GM12878 (cell line): ENCODE results near the gene B3GALT5. TPM values are rescaled to one million over a fixed set of nuclear protein-coding genes. Genes with fewer than 3 reads are reported as not detected.

ENCODE experiments used
- ATAC-seq: fragments of 200-7000 bp; cut with Tn5 transposase; 3 replicates; pipeline ENCODE4 v1.9.1; 2020; ENCODE audit warnings: mild to moderate bottlenecking, moderate library complexity
- BruUV-seq: library from RNA; stranded (reverse); fragments of 400-500 nt; replicated peaks from 2 replicates; lab custom pipeline; 2021; lab: Mats Ljungman, UMichigan
- CTCF ChIA-PET: fragments of 300-600 bp; sonication (Branson Sonifier 250); formaldehyde crosslinking; extraction: SDS; loops from one replicate; lab custom pipeline; 2021; ENCODE audit warnings: inconsistent platforms; lab: Yijun Ruan, JAX
- POLR2A ChIA-PET: fragments of 350-600 bp; formaldehyde crosslinking; extraction: SDS; loops from one replicate; lab custom pipeline; 2021; ENCODE audit warnings: inconsistent platforms; lab: Charles Lee
- RAD21 ChIA-PET: fragments of 300-600 bp; sonication (Branson Sonifier 250); formaldehyde crosslinking; loops from one replicate; lab custom pipeline; 2023; ENCODE audit warnings: antibody characterized with exemption; ENCODE audit not compliant: unreplicated experiment; lab: Charles Lee
- SMC1A ChIA-PET: fragments of 300-600 bp; sonication (Branson Sonifier 250); formaldehyde crosslinking; loops from one replicate; lab custom pipeline; 2023; ENCODE audit not compliant: unreplicated experiment, uncharacterized antibody; lab: Charles Lee
- DNase-seq: peaks from one replicate; pipeline ENCODE4 v3.0.0-alpha.2; 2011; ENCODE audit warnings: low read depth, low spot score
- FAIRE-seq: peaks from 3 replicates; lab custom pipeline; 2011; peaks lifted over from hg19 to GRCh38; lab: Jason Lieb, UNC
- H2AFZ ChIP-seq: 2 replicates; pipeline ENCODE4 v1.6.0; 2011; ENCODE audit warnings: low read depth, low read length, control low read depth; ENCODE audit not compliant: control insufficient read depth
- H3K27ac ChIP-seq: 2 replicates; pipeline ENCODE4 v1.5.1; 2011; ENCODE audit warnings: control low read depth; ENCODE audit not compliant: control insufficient read depth, insufficient read depth
- H3K27me3 ChIP-seq, 2 experiments: replicated peaks in 1 of 2; 2 replicates each; pipeline versions ENCODE4 v1.6.0 to v1.6.1; 2011; ENCODE audit warnings: low read length in 1 of 2; ENCODE audit not compliant: control insufficient read depth in 2 of 2, insufficient read depth in 2 of 2
- H3K36me3 ChIP-seq, 2 experiments: 2 replicates each; pipeline ENCODE4 v1.5.1; 2011; ENCODE audit warnings: low read length in 1 of 2; ENCODE audit not compliant: control insufficient read depth in 2 of 2, insufficient read depth in 2 of 2
- H3K4me1 ChIP-seq: 2 replicates; pipeline ENCODE4 v1.6.1; 2011; ENCODE audit warnings: mild to moderate bottlenecking, low read length, moderate library complexity, mixed read lengths; ENCODE audit not compliant: control insufficient read depth, insufficient read depth
- H3K4me2 ChIP-seq: 2 replicates; pipeline ENCODE4 v1.6.0; 2011; ENCODE audit warnings: control low read depth; ENCODE audit not compliant: control insufficient read depth, insufficient read depth
- H3K4me3 ChIP-seq: fragments of 200-600 bp; sonication (generic); 2 replicates; pipeline ENCODE4 v1.5.1; 2016
- H3K79me2 ChIP-seq: 2 replicates; pipeline ENCODE4 v1.6.0; 2011; ENCODE audit warnings: low read length; ENCODE audit not compliant: control insufficient read depth, insufficient read depth
- H3K9ac ChIP-seq: 2 replicates; pipeline ENCODE4 v1.8.0; 2011; ENCODE audit warnings: low read length, control low read depth, mixed read lengths; ENCODE audit not compliant: control insufficient read depth, insufficient read depth
- H3K9me3 ChIP-seq: replicated peaks from 3 replicates; pipeline ENCODE4 v1.5.1; 2011; ENCODE audit warnings: mild to moderate bottlenecking, low read length; ENCODE audit not compliant: control insufficient read depth, insufficient read depth
- H4K20me1 ChIP-seq: 2 replicates; pipeline ENCODE4 v1.6.0; 2011; ENCODE audit not compliant: control insufficient read depth, insufficient read depth
- BMI1 ChIP-seq: fragments of 450-650 bp; IDR thresholded peaks from 2 replicates; pipeline ENCODE4 v1.6.1; 2016; ENCODE audit warnings: mild to moderate bottlenecking, moderate library complexity, borderline replicate concordance
- CEBPZ ChIP-seq: fragments of 150-350 bp; IDR thresholded peaks from 2 replicates; pipeline ENCODE4 v1.6.1; 2016; ENCODE audit warnings: low read depth, low read length
- HDAC6 ChIP-seq: fragments of 200-600 bp; sonication (generic); IDR thresholded peaks from one replicate; pipeline ENCODE4 v1.8.0; 2017; ENCODE audit warnings: antibody characterized with exemption; ENCODE audit not compliant: unreplicated experiment
- IKZF1 ChIP-seq: fragments of 450-650 bp; conservative IDR thresholded peaks from 2 replicates; pipeline ENCODE4 v1.6.1; 2017; ENCODE audit warnings: antibody characterized with exemption, mild to moderate bottlenecking
- POU2F2 ChIP-seq: IDR thresholded peaks from 3 replicates; pipeline ENCODE4 v1.6.1; 2011; ENCODE audit warnings: low read depth, mild to moderate bottlenecking, low read length, borderline replicate concordance
- TCF7 ChIP-seq: IDR thresholded peaks from 2 replicates; pipeline ENCODE4 v1.6.1; 2014; ENCODE audit warnings: antibody characterized with exemption, borderline replicate concordance
- WGBS: methylation state at CpG from one replicate; pipeline ENCODE4 v1.1.6; 2016; ENCODE audit warnings: low lambda C conversion rate; ENCODE audit not compliant: insufficient replicate concordance, insufficient coverage; ENCODE audit errors: missing lambda C conversion rate; 5-methylcytosine and 5-hydroxymethylcytosine counted together
- in situ Hi-C: fragments of 300-500 bp; cut with MboI; formaldehyde crosslinking; loops from 9 replicates; pipeline ENCODE4 v1.14.3; 2018; ENCODE audit warnings: mixed read lengths
- intact Hi-C: fragments of 100-400 bp; cut with micrococcal nuclease; formaldehyde crosslinking; loops from one replicate; pipeline ENCODE4 v1.14.2; 2022; ENCODE audit not compliant: unreplicated experiment
- polyA plus RNA-seq, 11 experiments: library from polyadenylated mRNA; depleted of rRNA in 4 of 11; unstranded in 6 of 11; stranded (reverse) in 5 of 11; fragments of >200 nt; fragmentation: Nextera tagmentation in 4 of 11; fragmentation: Illumina TruSeq in 1 of 11; extraction: Ambion mirVana in 4 of 11; extraction: Trizol in 1 of 11; gene quantifications; 1 replicate in 1 of 11; 2 replicates in 10 of 11; pipeline versions ENCODE4 v1.2.1 to v1.2.3, GENCODE V29; 2011 to 2016; ENCODE audit warnings: inconsistent platforms in 2 of 11, missing spikeins in 2 of 11, low read depth in 1 of 11
- total RNA-seq, 4 experiments: library from RNA; depleted of rRNA in 3 of 4; stranded (reverse); fragments of >200 nt in 3 of 4; fragmentation: Illumina TruSeq in 1 of 4; extraction: Trizol in 1 of 4; gene quantifications; 2 replicates each; pipeline versions ENCODE4 v1.2.1 to v1.2.3, GENCODE V29; 2013 to 2021
- TF ChIP-seq, protein P1 (sequence below): fragments of 450-650 bp; IDR thresholded peaks from 2 replicates; pipeline ENCODE4 v1.6.1; 2018; ENCODE audit warnings: mild to moderate bottlenecking, low read depth, moderate library complexity; ENCODE audit not compliant: partially characterized antibody
- TF ChIP-seq, protein P2 (sequence below): fragments of 450-650 bp; IDR thresholded peaks from 2 replicates; pipeline ENCODE4 v1.6.1; 2017; ENCODE audit warnings: low read depth, mild to moderate bottlenecking, moderate library complexity

B3GALT5 gene
- total and polyA plus RNA-seq, 10 of the 15 experiments (the other 5 are each of a cell fraction or from before 2014, with no cell fraction given): 0.03 to 0.04 TPM; not detected in 8

- H3K27me3 ChIP-seq: no peaks in the 10 kb centered on the region
- intact Hi-C loops: no loop called here
- no peaks in the 10 kb centered on the region for H3K36me3 ChIP-seq
- CTCF ChIA-PET: no interaction called here
- H3K9ac ChIP-seq: no peak overlapping the region
- H2AFZ ChIP-seq: no peak overlapping the region
- no peaks in the 10 kb centered on the region for H3K4me1 ChIP-seq
- no peak overlapping the region for H3K27ac ChIP-seq
- no TSS peak for BruUV-seq
- POLR2A ChIA-PET: no interaction called here
- no peak overlapping the region for H3K4me3 ChIP-seq
- 5% methylated on average over 4 of the region's 5 CpGs for WGBS
- FAIRE-seq (no peak), DNase-seq (no peak), ATAC-seq (no peak)
- SMC1A ChIA-PET: no interaction called here
- in situ Hi-C loops: no loop called here
- TF ChIP-seq, protein P1, sequence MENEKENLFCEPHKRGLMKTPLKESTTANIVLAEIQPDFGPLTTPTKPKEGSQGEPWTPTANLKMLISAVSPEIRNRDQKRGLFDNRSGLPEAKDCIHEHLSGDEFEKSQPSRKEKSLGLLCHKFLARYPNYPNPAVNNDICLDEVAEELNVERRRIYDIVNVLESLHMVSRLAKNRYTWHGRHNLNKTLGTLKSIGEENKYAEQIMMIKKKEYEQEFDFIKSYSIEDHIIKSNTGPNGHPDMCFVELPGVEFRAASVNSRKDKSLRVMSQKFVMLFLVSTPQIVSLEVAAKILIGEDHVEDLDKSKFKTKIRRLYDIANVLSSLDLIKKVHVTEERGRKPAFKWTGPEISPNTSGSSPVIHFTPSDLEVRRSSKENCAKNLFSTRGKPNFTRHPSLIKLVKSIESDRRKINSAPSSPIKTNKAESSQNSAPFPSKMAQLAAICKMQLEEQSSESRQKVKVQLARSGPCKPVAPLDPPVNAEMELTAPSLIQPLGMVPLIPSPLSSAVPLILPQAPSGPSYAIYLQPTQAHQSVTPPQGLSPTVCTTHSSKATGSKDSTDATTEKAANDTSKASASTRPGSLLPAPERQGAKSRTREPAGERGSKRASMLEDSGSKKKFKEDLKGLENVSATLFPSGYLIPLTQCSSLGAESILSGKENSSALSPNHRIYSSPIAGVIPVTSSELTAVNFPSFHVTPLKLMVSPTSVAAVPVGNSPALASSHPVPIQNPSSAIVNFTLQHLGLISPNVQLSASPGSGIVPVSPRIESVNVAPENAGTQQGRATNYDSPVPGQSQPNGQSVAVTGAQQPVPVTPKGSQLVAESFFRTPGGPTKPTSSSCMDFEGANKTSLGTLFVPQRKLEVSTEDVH: no peak
- TF ChIP-seq HDAC6: no peak
- no peak for TF ChIP-seq IKZF1
- H3K9me3 ChIP-seq: no peaks in the 10 kb centered on the region; the same call in 2 of the 3 replicates
- H3K79me2 ChIP-seq: no peaks in the 10 kb centered on the region
- RAD21 ChIA-PET: no interaction called here
- no peak overlapping the region for H3K4me2 ChIP-seq
- no peaks in the 10 kb centered on the region for H4K20me1 ChIP-seq
Measured at GRCh38 chr21:39649526-39649925, 36.8 kb downstream of the B3GALT5 start.

DNA sequence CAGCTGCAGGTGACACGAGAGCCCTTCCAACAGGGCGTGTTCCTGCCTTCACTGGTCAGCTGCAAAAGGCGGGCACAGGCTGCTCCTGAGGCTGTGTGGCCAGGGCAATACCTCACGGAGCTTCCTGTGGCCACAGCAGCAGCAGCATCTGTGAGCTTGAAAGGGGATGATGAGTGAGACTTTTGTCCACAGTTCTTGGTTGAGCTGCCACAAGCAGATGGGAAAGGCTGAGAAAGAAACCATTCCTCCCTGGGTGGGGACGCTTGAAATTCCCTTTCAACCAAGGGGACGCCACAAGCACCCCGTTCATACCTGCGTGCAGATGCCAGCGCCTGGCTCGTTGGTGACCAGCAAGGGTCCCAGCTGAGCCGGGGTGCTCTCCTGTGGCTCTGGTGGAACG is 37.6 kb downstream of the B3GALT5 start:
- intact Hi-C loops (no loop called here), in situ Hi-C loops (no loop called here)
- Histone ChIP-seq H3K36me3 (no peaks in the 10 kb centered on the region), H2AFZ (no peak overlapping the region), H3K4me1 (no peaks in the 10 kb centered on the region), H3K27ac (no peak overlapping the region), H4K20me1 (no peaks in the 10 kb centered on the region), H3K4me3 (no peak overlapping the region), H3K9ac (no peak overlapping the region), H3K4me2 (no peak overlapping the region), H3K9me3 (no peaks in the 10 kb centered on the region; the same call in 2 of the 3 replicates), H3K79me2 (no peaks in the 10 kb centered on the region), H3K27me3 (no peaks in the 10 kb centered on the region)
- no peak for ATAC-seq
- ChIA-PET SMC1A (no interaction called here), RAD21 (no interaction called here), POLR2A (no interaction called here), CTCF (no interaction called here)
- FAIRE-seq: no peak
- 21% methylated on average over 12 of the region's 12 CpGs for WGBS
- TF ChIP-seq TCF7: no peak
- TF ChIP-seq POU2F2: no peak
- TF ChIP-seq BMI1: no peak
- TF ChIP-seq, protein P2, sequence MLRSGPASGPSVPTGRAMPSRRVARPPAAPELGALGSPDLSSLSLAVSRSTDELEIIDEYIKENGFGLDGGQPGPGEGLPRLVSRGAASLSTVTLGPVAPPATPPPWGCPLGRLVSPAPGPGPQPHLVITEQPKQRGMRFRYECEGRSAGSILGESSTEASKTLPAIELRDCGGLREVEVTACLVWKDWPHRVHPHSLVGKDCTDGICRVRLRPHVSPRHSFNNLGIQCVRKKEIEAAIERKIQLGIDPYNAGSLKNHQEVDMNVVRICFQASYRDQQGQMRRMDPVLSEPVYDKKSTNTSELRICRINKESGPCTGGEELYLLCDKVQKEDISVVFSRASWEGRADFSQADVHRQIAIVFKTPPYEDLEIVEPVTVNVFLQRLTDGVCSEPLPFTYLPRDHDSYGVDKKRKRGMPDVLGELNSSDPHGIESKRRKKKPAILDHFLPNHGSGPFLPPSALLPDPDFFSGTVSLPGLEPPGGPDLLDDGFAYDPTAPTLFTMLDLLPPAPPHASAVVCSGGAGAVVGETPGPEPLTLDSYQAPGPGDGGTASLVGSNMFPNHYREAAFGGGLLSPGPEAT: no peak
- no peak for TF ChIP-seq CEBPZ
- BruUV-seq: no TSS peak
- no peak for DNase-seq
